ENCODE data around the gene SLC6A16. TPM values are rescaled to one million over a fixed set of nuclear protein-coding genes. Genes with fewer than 3 reads are reported as not detected.
"Not testable (repeated sequence)": the region's sequence is repeated elsewhere in the genome, so short reads cannot be mapped to it uniquely, and the experiment has no call there.

The SLC6A16 gene
- total RNA-seq, 1 donor from 2014 or later: 0.17 TPM

GRCh38 chr19:49266409-49266808 lies 58.6 kb downstream of the SLC6A16 start:
- not testable (repeated sequence) for H3K27me3 ChIP-seq (ENCODE audit: control insufficient read depth, insufficient read depth, low read length); DNase-seq (ENCODE audit: low read depth); H3K36me3 ChIP-seq (ENCODE audit: control insufficient read depth, insufficient read depth, low read length); H3K4me3 ChIP-seq (ENCODE audit: low read depth, low read length)
- TF ChIP-seq CTCF (IDR thresholded peaks at IDR 0.05; ENCODE audit: insufficient read depth, low read length, poor library complexity, severe bottlenecking): peak; percentile 17

GRCh38 chr19:49264258-49264657 lies 60.7 kb downstream of the SLC6A16 start:
- no peak for DNase-seq (ENCODE audit: low read depth)
- H3K36me3 ChIP-seq (ENCODE audit: control insufficient read depth, insufficient read depth, low read length): no peaks in the 10 kb centered on the region
- no peaks in the 10 kb centered on the region for H3K27me3 ChIP-seq (ENCODE audit: control insufficient read depth, insufficient read depth, low read length)
- no peak for TF ChIP-seq CTCF (IDR thresholded peaks at IDR 0.05; ENCODE audit: insufficient read depth, low read length, poor library complexity, severe bottlenecking)
- no peak overlapping the region for H3K4me3 ChIP-seq (ENCODE audit: low read depth, low read length)

- DNase-seq (ENCODE audit: low read depth): no peak
- Histone ChIP-seq H3K4me3 (ENCODE audit: low read depth, low read length) (no peak overlapping the region), H3K27me3 (ENCODE audit: control insufficient read depth, insufficient read depth, low read length) (no peaks in the 10 kb centered on the region), H3K36me3 (ENCODE audit: control insufficient read depth, insufficient read depth, low read length) (no peaks in the 10 kb centered on the region)
- TF ChIP-seq CTCF (IDR thresholded peaks at IDR 0.05; ENCODE audit: insufficient read depth, low read length, poor library complexity, severe bottlenecking): no peak
These were observed 63.4 kb downstream of the SLC6A16 start for GRCh38 chr19:49261602-49262001.

GRCh38 chr19:49256691-49257090 lies 68.3 kb downstream of the SLC6A16 start:
- DNase-seq (ENCODE audit: low read depth): no peak
- TF ChIP-seq CTCF (IDR thresholded peaks at IDR 0.05; ENCODE audit: insufficient read depth, low read length, poor library complexity, severe bottlenecking): no peak
- no peak overlapping the region for H3K4me3 ChIP-seq (ENCODE audit: low read depth, low read length)
- H3K36me3 ChIP-seq (ENCODE audit: control insufficient read depth, insufficient read depth, low read length): no peaks in the 10 kb centered on the region
- no peaks in the 10 kb centered on the region for H3K27me3 ChIP-seq (ENCODE audit: control insufficient read depth, insufficient read depth, low read length)

- no peak for TF ChIP-seq CTCF (IDR thresholded peaks at IDR 0.05; ENCODE audit: insufficient read depth, low read length, poor library complexity, severe bottlenecking)
- Histone ChIP-seq H3K27me3 (ENCODE audit: control insufficient read depth, insufficient read depth, low read length) (no peaks in the 10 kb centered on the region), H3K4me3 (ENCODE audit: low read depth, low read length) (no peak overlapping the region), H3K36me3 (ENCODE audit: control insufficient read depth, insufficient read depth, low read length) (no peaks in the 10 kb centered on the region)
- no peak for DNase-seq (ENCODE audit: low read depth)
These were observed 69.3 kb downstream of the SLC6A16 start for GRCh38 chr19:49255674-49256073.

- no peaks in the 10 kb centered on the region for H3K27me3 ChIP-seq (ENCODE audit: control insufficient read depth, insufficient read depth, low read length)
- no peak for DNase-seq (ENCODE audit: low read depth)
- no peaks in the 10 kb centered on the region for H3K36me3 ChIP-seq (ENCODE audit: control insufficient read depth, insufficient read depth, low read length)
- H3K4me3 ChIP-seq (ENCODE audit: low read depth, low read length): no peak overlapping the region
- no peak for TF ChIP-seq CTCF (IDR thresholded peaks at IDR 0.05; ENCODE audit: insufficient read depth, low read length, poor library complexity, severe bottlenecking)
These were observed 75.1 kb downstream of the SLC6A16 start for GRCh38 chr19:49249933-49250332.

All from kidney epithelial cell (primary cell).